GM20431 (cell line): Measurements from ENCODE around the gene DNAJC4.

Source experiments
- in situ Hi-C: fragments of 300-500 bp; cut with MseI, MboI; formaldehyde crosslinking; loops from one replicate; pipeline ENCODE4 v1.15.0; 2020; ENCODE audit warnings: low sequenced_read_pairs; ENCODE audit not compliant: unreplicated experiment

The DNAJC4 gene, protein sequence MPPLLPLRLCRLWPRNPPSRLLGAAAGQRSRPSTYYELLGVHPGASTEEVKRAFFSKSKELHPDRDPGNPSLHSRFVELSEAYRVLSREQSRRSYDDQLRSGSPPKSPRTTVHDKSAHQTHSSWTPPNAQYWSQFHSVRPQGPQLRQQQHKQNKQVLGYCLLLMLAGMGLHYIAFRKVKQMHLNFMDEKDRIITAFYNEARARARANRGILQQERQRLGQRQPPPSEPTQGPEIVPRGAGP

DNA sequence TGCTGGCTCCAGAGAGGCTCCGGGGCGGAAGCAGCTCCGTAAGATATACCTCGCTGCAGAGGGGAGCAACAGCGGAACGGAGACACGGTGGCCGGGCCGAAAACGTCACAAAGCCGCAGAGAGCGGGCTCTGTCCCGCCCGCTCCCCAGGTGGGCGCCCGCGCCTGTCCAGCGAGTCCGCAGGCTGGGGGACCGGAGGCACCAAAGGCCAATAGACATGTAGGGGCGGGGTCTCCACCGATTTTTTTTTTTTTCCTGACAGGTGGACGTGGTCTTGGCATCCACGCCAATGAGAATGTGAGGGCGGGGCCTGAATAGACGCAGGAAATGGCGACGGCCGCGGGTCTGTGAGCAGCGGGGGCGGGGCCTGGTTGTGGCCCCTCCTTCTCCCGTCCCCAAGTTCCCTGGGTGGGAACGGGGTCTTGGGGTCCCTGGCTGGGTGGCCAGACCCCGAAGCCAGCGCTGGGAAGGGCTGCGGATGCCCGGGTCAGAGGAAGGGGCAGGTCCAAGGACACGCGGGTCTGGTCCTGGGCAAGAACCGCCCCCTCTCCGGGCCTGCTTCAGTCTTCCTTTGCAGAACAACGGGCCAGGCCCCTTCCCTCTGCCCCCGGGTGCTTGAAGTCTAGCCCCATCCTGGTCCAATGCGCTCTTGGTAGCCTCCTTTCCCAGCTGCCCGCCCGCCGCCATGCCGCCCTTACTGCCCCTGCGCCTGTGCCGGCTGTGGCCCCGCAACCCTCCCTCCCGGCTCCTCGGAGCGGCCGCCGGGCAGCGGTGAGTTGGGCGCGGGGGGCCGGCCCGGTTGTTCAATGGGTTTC lies at the start of gene DNAJC4:
DNAJC4 (plus strand) TSS at position 378 of the 814 bp plus-strand sequence; CDS start at position 685, 307 bp downstream.
- in situ Hi-C loops: no loop called here

DNA sequence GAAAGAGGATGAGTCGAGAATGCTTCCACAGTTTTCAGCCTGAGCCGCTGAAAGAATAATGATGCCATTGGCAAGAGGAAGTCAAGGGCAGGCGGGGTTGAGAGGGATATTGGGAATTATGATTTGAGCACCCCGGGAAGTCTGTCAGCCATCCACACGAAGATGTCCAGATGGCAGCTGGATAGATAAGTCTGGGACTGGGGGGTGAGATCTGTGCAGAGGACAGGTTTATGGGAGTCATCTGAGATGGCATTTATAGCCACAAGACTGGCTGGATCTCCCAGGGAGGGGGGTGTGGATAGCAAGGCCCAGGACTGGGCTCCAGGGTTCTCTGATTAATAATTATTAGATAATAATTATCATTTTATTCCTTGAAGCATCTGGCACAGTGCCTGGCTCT lies 49.5 kb upstream of the DNAJC4 start:
- in situ Hi-C loops: no loop called here

DNA sequence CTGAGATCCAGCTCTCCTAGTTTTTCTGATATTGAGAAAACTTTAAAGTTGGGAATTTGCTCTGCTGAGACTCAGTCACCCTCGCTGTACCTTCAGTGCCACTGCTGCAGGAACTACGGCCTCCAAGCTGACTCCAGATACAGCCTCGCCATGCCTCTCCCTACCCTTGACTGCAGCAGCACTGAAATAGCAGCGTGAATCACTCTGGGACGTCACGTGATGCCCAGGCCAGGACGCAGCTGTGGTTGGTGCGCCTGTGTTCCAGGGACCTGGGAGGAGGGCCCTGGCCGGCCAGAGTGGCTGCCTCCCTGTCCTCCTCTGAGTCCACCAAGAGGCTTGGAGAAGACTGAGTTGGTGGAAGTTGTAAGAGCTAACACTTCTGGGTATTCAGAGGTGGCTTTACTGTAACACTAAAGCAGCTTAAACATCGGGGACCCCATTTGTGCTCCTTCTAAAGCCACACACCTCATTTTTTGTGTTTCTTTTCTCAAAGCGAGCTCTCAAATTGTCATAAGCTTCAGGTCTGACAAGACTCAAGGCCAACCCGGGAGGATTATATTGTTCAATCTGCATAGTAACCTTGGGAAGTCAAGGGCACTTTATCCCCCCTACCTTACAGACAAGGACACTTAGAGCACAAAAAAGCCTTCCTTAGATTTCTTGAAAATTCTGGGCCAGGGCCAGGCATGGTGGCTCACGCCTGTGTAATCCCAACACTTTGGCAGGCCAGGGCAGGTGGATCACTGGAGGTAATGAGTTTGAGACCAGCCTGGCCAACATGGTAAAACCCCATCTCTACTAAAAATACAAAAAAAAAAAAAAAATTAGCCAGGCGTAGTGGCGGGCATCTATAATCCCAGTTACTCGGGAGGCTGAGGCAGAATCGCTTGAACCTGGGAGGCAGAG lies 48.6 kb upstream of the DNAJC4 start:
- in situ Hi-C loops: no loop called here

DNA sequence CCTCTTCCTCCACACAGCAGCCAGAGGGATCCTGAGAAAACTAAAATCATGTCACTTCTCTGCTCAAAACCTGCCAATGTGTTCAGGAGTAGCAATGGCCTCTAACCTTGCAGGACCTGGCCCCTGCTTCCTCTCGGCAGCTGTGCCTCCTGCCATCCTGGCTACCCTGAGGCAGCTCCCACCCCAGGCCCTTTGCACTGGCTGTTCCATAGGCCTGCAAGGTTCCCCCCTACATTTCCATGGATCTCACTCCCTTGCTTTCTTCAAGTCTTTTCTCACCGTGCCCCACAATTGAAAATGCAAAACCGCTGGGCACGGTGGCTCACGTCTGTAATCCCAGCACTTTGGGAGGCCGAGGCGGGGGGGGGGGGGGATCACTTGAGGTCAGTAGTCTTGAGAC lies 46.5 kb upstream of the DNAJC4 start:
- in situ Hi-C loops: no loop called here

DNA sequence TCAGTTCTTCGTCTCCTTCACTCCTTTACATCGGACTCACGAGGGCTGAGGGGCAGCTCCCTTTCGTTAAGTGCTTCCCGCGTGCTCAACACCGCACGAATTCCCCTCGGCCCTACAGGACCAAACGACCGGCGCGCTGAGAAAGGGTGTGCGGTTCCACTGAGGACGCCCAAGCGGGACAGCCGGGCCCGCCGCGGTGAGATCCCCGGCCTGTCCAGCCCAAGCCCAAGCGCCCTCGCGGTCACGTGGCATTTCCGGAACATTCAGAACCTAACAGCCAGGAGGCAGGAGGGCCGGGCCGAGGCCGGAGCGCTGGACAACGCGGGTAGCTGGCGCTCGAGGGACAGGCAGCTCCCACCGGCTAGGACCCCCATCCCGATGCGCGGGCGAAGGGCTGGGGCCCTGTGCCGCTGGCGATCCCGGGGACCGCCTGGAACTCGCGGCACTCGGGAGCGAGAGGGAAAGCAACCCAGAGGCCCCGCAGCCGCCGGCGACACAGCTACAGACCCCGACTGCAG lies 45.1 kb upstream of the DNAJC4 start:
- in situ Hi-C loops: no loop called here

DNA sequence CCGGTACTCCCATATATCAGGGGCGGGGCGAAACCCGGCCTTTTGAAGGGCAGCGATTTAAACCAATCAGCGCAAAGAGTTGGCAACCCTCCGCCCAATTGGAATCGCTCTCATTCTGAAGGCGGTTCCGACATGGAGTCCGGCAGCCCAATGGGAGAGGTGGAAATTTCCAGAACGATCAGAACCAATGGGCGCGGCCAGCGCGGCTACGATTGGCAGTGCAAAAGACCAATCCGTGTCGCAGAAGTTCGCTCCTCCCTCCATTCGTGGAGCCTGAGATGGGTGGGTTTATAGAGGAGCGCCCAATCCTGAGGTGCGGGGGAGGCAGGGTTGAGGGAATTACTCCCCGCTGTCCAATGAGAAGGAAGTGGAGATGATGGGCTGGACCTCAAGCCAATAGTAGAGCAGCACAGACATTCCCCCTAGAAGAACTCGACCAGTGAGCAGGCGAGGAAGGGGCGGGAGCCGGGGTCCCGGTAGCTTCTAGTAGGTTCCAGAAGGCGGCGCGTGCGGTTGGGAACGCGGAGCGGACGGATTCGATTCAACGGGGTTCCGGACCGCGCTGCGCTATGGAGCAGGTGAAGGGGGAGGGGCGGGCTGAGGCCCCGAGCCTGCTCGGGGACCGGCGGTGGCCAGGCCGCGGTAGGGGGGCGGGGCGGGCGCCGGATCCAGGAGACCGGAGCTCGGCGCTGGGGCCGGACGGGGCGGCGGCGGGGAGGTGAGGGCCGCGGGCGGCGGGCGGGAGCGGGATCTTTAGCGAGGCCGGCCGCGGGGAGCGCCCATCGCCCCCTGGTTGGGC lies 44.5 kb upstream of the DNAJC4 start, which contains the start of gene STIP1:
STIP1 (plus strand) TSS at position 479 of the 799 bp plus-strand sequence; CDS start at position 570, 91 bp downstream.
- in situ Hi-C loops: no loop called here

DNA sequence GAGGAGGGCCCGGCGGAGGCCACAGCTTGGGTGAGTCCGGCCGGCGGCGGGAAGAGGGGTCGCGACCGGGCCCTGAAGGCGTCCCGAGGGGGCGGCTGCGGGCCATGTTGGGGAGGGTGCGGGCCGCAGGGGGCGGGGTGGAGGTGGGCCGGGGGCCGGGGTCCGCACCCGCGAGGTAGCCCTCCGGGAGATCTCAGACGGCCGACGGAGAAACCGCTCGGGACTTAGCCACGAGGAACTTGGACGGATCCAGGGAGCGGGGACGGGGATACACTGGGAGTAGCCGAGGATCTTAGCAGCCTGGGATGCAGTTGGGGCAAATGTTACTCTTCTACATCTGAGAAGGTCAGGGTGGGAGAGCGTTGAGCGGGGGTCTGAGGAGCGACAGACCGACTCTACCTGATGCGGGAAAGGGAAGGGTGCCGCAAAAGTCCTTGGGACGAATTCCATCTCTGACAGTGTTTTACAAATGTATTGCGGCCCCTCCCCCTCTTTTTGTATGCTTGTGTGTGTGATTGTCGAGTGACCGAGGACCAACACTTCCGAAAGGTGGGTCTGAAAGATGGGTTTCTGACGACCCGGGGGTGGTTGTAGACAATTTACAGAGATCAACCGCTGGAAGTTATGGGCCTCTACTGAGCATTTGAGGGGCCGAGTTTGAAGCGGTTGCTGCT lies 43.7 kb upstream of the DNAJC4 start:
- in situ Hi-C loops: no loop called here

DNA sequence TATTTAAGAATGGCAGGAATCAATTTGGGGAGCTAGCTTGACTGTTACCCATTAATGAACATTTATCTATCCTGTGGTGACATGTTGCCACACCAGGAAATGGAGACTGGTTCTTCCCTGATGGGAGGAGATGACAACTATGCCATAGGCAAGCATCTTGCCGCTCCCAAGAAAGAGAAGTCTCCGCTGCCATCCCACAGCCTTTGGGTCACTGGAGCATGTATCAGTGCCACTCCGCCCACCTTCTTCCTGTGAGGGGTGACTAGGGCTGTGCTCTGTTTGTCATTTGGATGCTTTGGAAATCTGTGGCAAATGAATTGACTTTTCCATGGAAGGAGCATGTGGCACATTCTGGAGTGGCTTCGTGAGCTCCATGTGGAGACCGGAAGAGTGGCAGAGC lies 37.9 kb upstream of the DNAJC4 start:
- in situ Hi-C loops: no loop called here

DNA sequence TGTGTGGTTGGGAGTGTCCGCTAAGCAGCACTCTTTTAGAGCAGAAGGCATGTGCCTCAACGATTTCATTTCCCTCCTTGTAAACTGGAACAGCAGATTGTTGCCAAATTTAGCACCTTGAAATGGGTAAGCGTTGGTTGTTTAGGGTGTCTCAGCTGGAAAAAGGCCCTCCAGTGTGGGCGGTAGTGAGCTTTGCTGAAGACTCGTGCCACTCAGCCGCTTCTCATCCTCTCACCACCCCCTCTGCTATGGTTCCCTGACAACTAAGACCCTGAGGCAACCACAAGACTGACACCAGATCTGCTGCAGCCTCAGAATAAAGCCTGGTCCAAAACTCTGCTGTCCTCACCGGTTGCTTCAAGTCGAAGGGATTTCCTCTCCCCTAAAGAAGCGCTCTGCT lies 33.7 kb upstream of the DNAJC4 start:
- in situ Hi-C loops: no loop called here

DNA sequence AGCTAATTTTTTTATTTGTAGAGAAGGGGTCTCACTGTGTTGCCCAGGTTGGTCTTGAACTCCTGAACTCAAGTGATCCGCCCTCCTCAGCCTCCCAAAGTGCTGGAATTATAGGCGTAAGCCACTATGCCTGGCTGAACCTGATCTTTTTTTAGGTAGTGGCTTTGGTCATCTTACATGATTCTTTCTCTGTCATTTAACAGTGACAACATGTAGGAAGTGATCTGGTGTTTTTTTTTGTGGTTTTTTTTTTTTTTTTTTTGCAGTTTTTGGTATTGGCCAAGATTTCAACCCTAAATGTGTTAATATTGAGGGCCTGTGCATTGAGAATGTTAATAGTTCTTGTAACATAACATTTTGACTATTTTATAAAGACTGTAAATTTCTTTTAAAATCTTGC lies 31.8 kb upstream of the DNAJC4 start:
- in situ Hi-C loops: no loop called here

DNA sequence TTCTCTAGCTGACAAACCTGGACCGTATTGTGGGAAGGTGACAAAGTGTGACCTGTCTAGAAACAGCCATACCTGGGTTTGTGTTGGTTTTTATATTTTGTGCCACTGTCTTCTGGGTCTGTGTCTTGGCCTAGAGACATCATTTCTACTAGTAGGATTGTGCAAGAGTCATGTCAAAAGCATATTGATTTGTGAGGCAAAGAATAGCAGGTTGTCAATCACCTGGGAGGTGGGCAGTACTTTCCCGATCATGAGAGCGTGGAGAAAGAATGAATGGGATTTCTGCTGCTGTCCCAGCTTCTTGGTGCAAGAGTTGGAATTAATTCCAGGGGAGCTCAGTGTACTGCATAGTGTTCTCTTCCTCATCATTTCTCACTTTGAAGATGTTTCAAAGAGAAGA lies 28.8 kb upstream of the DNAJC4 start:
- in situ Hi-C loops: no loop called here

DNA sequence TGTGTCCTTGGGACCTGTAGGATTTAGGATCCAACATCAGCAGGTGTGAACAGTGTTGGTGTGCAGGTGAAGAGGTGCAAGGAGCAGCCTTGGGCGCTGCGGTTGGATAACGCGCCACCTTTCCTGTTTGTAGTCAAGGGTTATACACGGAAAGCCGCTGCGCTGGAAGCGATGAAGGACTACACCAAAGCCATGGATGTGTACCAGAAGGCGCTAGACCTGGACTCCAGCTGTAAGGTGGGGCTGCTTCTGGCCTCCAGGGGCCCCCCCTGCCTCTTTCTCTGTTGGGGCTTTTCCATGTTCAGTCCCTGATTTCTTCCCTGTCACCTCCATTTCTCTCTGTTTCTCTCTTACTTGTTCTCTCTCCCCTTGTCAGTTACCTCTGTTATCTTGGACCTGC lies 27.4 kb upstream of the DNAJC4 start:
- in situ Hi-C loops: no loop called here

DNA sequence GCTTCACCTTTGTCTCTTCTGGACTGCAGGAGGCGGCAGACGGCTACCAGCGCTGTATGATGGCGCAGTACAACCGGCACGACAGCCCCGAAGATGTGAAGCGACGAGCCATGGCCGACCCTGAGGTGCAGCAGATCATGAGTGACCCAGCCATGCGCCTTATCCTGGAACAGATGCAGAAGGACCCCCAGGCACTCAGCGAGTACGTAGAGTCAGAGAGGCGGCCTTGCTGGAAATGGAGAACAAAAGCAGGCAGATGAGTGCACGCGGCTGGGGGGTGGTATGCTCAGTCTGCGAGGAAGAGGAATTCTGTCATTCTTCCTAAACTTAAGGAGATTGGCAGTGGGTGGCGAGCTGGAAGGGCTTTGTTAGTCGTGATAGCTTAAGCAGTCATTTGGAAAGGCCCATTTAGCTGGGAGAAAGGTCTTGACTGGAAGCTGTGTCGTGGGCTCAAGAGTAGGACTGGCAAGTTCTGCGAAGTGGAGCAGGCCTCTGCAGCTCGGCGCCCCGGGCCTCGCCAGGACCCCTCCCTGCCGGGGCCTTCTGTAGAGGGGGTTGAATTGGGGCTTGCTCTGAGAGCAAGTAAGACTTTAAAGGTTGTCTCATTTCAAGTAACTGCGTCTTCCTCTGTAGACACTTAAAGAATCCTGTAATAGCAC lies 26.8 kb upstream of the DNAJC4 start:
- in situ Hi-C loops: no loop called here

DNA sequence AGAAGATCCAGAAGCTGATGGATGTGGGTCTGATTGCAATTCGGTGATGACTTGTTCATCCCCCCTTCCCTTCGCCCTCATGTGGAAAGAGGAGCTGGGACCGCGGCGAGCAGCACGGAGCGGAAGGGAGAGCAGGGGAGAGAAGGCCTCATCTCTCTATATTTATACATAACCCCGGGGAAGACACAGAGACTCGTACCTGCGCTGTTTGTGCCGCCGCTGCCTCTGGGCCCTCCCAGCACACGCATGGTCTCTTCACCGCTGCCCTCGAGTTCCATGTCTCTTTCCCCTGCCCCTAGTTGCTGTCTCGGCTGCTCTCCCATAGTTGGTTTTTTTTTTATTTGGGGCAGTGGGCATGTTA lies 26.3 kb upstream of the DNAJC4 start:
- in situ Hi-C loops: no loop called here

DNA sequence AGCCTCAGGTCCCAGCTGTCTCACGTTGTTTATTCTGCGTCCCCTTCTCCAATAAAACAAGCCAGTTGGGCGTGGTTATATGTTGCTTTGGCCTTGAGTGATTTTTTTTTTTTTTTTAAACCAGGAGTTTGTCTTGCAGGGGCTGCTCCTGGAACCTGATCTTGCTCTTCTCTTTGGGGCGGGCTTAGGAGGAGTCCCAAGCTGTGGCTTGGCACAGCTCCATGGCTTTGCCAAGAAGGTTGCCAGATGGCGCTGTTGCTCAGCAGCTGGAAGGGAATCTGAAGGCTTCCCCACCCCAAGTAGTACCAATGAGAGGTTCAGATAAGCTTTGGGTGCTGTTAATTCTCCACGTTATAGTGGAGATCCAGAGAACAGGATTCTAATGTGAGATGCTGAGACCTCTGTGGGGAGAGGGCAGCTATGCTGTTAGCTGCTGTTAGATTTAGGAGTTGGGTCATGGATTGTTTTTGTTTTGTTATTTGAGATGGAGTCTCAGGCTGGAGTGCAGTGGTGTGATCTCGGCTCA lies 25.8 kb upstream of the DNAJC4 start:
- in situ Hi-C loops: no loop called here

DNA sequence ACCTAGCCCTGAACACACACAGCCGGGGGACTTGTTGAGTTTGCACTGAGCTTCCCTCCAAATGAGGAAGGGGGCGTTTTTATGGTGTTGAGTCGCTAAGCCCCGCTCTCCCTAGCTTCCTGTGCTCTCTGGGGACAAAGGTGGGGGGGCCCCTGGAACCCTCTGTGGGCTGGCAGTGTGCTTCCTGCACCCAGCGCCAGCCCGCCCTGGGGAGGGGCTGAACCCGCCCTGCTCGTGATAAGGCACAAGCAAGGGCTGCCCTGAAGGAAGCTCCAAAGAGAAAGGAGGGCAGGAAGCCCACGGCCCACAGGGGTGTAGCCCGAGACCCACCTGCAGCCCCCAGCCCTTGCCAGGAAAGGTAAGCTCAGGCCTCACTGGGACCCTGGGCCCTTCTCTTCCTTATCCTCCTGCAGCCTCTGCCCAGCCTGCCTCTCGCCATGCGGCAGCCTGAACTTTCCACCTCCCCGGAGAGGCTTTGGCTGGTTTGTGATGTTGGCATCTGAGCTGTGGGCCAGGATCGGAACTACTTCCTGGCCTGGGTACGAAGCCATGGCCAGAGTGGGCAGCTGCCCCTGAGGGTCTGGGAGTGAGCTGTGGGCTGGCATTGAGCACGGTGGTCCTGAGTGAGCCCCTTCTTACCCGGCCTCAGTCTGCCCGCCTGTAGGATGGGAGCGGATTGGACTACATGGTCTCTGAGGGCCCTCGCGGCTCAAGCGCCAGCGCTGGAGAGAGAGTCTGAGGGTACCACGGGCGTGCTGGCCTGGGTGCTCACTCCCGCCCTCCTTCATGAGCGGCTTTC lies 23.7 kb upstream of the DNAJC4 start, which contains the start of gene FERMT3:
FERMT3 (plus strand) TSS at position 265 of the 799 bp plus-strand sequence. CDS start 644 bp downstream, outside the sequence.
- in situ Hi-C loops: no loop called here

DNA sequence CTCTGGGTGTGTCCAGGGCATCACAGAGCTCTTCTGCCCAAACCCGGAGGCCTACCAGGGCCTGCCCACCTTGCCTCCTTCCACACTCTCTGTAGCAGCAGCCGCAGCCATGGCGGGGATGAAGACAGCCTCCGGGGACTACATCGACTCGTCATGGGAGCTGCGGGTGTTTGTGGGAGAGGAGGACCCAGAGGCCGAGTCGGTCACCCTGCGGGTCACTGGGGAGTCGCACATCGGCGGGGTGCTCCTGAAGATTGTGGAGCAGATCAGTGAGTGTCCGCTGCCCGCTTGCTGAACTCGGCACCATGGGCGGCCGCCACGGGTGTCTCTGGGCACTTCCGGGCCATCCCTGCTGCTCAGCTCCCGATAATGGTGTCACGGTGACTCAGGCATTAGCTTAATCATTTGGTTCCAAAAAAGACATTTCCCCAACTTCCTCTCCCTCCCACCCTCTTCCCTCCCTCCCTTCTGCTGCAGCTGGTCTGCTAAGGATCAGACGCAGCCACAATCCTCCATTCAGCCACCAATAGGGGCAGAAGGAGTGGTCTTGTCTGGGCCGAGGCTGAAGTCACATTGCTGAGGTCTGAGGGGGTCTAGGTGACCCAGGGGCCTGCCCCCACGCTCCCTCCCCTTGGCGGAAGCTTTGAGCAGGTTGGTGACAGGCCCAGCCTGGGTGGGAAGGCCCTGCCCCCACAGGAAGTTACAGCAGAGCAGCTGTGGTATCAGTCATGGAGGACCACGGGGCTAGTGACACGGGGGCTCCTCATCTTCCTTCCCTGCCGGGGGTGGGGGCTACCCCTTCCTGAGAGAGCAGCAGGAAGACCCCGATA lies 22.9 kb upstream of the DNAJC4 start:
- in situ Hi-C loops: no loop called here
